B cell (primary cell): Measurements from ENCODE around the gene FAM240B.

Experiments
- EZH2 ChIP-seq: IDR thresholded peaks from 2 replicates; pipeline ENCODE4 v1.6.1; 2012; ENCODE audit warnings: borderline replicate concordance, low read depth, mild to moderate bottlenecking, moderate library complexity, low read length; ENCODE audit not compliant: insufficient read depth, poor library complexity, severe bottlenecking
- TF ChIP-seq, protein P1 (sequence below): fragments of 200-600 bp; IDR thresholded peaks from one replicate; pipeline ENCODE4 v1.8.0; 2022; ENCODE audit warnings: antibody characterized with exemption, mild to moderate bottlenecking

DNA sequence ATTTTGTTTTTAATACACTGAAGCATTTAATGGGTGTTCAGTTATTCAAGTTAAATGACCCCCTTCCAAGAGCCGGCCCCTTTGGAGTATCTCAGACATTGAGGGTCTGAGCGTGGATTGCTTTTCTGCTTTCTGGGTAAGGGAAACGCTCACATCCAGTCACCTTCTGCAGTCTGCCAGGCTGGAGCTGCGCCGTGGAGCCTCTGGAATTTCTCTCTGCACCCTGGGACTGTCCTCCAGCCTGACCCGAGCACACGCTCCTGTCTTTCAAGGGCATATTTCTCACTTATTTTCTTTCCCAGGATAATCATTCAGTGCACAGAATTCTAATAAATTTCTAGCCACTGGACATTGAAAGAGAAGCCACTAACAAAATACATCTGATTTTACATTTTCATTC lies 13.4 kb downstream of the FAM240B start:
- TF ChIP-seq, protein P1, sequence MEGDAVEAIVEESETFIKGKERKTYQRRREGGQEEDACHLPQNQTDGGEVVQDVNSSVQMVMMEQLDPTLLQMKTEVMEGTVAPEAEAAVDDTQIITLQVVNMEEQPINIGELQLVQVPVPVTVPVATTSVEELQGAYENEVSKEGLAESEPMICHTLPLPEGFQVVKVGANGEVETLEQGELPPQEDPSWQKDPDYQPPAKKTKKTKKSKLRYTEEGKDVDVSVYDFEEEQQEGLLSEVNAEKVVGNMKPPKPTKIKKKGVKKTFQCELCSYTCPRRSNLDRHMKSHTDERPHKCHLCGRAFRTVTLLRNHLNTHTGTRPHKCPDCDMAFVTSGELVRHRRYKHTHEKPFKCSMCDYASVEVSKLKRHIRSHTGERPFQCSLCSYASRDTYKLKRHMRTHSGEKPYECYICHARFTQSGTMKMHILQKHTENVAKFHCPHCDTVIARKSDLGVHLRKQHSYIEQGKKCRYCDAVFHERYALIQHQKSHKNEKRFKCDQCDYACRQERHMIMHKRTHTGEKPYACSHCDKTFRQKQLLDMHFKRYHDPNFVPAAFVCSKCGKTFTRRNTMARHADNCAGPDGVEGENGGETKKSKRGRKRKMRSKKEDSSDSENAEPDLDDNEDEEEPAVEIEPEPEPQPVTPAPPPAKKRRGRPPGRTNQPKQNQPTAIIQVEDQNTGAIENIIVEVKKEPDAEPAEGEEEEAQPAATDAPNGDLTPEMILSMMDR: no peak
- no peak for TF ChIP-seq EZH2
